IPS DF 4.7 (cell line): ENCODE data around the gene SORBS1.

Experiments used
- DNase-seq: peaks from one replicate; pipeline ENCODE4 v3.0.0-alpha.2; 2013; ENCODE audit warnings: low spot score; ENCODE audit errors: extremely low read depth

SORBS1 gene

DNA sequence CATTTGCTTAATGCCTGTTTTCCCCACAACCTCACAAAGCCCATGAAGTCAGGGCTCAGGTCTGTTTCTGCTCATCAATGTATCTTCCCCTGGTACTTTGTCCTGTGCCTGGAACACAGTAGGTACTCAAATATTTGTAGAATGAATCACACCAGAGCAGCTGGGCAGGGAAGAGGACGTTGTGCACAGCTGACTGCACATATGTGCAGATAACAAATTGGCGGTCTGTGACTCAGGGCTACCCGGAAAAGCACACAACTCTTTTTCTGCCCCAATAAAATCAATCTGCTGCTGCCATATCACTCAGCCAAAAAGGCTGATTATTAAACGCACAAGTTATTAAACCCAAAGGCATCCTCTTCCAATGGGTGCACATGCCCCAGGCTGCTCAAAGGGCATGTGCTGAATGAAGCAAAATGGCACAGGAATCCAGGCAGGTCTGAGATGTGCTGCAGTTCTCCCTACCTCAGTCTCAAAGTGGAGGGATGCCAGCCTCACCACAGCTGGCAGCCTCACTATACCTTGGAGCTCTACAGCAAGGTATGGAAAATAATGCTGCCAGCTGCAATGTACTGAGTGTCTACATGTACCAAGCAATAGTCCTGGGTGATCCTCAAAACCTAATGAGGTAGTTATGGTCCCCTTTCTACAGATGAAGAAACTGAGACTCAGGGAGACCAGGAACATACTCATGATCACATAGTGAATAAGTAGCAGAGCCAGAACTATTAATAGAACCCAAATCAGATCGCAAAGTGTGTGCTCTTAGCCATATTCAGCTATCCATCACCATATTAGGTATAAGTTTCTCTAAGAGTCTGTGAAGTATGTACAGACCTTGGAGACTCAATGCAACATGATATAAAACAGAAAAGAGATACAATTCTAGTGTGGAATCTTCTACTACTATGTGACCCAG is 43.4 kb downstream of the SORBS1 start:
- DNase-seq = no peak

DNA sequence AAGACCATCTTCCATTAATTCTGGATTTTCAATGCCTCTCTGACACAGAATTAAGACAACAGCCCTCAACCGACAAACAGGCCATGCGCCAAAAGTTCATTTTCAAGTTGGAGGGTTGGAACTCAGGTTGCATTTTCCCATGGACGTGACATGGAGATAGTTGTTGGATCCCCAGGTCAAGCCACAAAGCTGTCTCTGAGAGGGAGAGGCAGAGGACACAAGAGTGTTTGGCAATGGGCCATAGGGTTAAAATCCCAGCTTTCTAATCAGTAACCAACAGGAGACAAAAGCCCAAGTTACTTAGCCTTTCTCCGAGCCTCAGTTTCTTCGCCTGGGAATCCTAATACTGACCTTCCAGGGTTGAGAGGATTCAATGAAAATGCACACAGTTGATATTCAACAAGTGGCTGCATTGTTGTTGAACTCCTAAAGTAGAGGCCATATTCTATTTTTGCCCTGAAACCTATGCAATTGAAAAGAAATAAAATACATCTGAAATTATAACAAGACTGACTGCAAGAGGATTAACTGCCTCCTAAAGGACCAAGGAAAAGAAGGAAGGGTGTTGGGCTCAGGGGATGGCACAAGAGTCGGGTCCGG is 44.3 kb downstream of the SORBS1 start:
- DNase-seq = no peak

DNA sequence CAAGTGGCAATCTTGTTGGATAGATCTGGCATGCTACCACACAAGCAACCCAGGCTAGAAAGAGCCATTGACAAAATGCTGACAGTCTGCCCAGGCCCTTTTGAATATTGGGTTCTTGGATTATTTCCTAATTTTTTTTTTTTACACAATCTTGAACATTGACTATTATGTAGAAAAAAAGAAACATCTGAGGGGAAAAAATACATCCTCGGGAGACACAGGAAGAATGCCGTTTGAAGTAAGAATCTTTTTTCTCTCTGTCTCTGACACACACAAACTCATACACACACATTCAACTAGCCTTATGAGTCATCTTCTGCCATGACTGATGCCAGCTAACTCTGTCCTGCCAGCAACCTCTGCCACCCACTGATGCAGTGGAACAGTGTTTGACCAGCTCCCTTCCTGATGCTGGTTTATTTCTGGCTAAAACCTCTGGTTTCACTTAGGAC is 47.2 kb downstream of the SORBS1 start:
- DNase-seq = no peak

DNA sequence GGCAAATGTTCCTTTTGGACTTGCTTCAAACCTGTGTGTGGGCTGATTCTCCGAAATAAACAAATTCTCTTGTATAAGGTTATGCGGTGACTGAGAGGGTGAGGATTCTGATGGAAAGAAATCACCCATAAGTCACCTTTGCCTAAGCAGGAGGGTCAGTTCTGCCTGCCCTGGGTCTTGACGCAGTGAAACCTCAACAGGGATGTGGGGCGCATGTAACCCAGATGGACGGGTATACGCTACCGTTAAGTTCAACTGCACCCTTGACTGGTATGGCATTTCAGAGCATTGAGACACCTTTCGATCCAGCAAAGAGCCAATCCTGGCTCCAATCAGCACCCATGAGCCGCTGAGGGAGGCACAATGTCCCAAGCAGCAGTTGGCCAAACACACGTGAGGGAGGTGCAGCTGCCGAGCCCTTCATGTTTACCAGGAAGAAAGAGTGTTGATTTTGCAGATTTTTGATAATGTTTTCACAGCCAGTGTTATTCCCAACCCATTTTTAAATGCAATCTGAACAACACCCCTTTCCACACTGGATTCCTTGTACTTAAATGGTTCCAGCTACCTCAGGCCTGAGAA is 48.1 kb downstream of the SORBS1 start:
- DNase-seq = no peak

DNA sequence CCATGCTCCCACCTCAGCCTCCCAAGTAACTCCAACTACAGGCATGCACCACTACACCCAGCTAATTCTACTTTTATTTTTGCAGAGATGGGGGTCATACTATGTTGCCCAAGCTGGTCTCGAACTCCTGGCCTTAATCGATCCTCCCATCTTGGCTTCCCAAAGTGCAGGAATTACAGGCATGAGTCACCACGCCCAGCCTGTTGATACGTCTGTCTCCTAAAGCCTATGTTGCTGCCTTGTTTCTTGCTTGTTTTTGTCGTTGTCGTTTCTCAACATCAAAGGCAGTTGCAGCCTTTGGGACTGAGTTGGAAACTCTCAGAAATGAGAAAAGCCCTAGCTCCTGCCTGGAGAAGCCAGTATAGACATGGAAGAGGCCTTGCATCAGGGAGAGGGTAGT is 49.9 kb downstream of the SORBS1 start:
- no peak for DNase-seq

DNA sequence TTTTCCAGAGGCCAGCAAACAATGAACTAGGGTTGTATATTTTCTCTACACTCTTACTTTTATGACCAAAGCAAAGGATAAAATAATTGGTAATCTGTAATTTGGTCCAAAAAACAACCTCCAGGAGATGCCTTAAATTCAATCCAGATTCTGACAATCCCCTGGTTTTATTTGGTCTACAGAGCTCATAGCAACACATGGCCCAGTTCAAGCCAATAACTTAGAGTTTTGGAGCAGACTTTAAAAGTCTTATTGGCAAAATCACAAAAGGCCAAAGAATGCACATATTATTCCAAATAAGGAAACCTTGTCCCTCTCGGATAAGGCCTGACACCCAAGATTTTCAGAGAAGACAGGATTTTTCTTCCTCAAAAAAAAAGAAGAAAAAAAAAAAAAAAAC is 51.9 kb downstream of the SORBS1 start:
- no peak for DNase-seq

DNA sequence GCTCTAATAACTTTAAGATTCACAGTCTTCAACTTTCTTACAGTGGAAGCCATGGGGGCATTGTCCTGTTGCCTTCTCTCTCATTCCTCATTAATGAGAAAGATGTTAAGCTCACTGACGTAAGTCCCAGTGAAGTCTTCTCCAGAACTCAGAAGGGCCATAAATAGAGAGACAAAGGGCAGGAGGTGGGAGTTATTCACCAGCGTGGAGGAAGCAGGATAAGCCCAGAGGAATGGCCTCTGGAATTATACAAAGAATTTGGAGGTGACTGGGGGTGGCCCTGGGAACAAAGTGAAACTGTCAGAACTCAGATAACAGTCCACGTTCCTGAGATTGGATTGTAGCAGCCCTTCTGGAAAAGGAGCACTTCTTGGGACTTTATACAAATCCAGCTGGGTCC is 52.4 kb downstream of the SORBS1 start:
- no peak for DNase-seq

DNA sequence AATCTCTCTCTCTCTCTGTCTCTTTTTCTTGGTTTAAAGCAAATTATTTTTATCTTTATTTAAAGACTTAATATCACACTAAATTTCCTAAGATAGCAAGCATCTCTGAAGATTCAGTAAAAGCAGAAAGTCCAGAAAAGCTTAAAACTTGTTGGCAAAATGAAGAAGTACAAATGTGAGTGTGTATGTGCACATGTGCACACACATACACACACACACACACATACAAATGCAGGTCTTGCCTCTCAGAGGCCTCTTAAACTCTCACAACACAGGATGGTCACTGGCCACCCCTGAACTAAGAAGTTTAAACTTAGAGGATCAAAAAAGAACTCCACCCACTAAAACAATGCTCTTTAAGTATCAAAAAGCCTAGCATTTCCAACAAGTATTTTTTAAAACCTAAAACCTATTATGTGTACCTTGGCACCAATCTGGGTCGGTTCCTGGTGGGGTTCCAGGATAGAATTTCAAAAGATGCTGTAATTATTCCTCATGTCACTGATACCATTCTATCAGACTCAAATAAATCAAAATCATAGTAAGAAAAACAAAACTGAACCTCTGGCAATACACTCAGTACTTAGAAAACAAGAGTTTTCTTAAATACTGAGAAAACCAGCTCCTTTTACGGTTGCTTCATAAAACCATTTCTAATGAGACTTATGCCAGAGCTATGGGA is 55.0 kb downstream of the SORBS1 start:
- DNase-seq = no peak

DNA sequence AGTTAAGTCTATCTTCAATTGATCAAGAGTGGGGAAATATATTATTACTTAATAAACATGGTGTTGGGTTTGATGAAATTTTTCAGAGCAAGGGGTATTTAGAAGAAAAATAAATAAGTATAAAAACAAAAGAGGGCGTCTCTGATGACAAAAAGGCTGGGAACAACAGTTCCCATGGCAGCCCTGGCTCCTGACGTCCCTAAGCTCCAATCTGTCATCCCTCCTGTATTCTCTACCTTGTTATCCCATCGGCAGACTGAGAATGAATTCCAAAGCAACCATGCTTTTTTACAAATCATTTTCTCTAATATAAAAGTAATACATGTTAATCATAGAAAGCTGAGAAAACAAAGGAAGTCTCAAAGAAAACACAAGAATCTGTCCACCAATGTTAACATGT is 55.5 kb downstream of the SORBS1 start:
- DNase-seq = no peak

DNA sequence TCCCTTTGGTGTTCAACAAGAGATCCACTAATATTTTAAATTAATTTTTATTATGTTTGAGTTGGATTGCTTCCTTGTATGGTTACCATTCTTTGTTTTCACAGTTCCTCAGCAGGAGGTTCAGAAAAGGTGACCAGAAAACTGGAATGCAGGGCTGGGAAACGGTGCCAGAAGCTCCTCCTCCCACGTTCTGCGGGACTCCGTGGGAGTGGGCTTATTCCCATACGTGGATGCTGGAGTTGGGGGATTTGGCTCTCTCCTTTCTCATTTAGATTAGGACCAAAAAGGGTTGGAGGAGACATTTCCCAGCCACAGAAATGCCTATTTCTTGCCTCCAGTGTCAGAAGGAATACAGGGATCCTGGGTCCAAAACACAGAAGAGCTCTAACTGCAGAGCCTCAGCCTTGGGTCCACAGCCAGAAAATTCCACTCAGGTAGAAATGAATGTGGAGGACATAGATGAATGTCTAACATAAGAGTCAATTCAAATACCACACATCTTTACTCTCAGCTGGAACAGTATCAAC is 56.0 kb downstream of the SORBS1 start:
- DNase-seq = no peak

DNA sequence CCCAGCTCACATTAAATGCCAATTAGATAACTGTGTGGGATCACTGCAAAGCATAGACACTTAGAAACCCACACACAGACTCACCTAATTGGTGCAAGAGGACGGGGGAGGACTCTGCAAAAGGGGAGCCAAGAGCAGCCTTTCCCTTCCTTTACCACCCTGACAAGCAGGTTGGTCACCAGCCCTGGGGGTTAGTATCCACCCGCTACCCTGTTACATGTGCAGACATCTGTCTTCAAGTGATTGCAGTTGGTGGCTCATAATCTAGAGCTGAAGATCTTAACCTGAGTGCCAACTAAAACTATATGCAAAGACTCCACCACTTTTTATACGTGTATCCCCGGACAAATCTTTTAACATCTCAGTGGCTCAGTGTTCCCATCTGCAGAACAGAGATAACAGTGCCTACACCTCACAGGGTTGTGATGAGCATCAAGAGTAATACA is 56.9 kb downstream of the SORBS1 start:
- no peak for DNase-seq

DNA sequence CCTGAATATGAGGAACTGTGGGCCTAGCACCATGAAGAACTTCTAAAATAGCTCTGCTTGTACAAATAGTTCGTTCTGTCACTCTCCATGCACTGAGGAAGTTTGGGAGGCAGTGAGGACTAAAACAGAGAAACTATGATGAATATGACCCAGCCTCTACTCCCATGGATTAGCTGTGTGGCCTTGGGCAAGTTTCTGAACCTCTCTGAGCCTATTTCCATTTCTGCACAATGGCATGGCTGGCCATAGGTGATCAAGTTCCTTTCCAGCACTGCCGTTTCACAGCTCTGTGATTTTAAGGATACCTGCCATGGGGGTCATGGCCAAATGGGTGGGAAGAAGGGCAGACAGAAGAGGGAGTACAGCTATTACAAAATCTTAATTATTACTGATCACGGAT is 57.6 kb downstream of the SORBS1 start:
- no peak for DNase-seq

DNA sequence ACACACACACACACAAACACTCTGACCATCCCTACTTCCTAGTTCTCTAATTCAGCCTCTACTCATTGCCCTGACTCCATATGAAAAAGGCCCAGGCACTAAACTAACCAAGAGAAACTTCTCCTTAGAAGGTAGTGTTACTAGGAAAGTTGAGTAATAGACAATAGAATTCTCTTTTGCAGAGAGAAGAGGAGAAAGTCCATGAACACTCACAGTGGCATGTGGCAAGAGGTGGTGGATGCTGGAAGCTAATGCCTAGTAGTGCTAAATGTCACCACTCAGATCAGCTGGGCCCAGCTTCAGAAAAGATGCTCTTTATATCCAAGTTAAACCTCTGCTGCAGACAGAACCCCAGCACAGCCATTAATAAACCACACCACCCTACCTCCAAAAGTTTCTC is 58.2 kb downstream of the SORBS1 start:
- no peak for DNase-seq

DNA sequence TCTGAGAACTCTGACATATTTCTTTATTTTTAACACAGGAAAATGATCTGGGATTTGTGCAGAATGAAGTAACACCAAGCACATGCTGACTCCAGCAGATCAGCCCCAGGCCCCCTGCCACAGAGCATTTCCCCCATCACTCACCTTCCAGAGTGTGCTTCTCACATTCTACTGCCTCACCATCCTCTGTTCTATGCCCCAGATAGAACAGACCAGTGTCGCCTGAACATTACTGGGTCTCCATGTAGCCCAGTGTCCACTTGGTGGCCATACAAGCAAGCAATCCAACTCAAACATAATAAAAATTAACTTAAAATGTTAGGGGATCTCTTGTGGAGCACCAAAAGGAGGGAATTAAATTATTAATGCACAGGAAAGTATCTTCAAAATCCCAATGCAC is 58.8 kb downstream of the SORBS1 start:
- no peak for DNase-seq

DNA sequence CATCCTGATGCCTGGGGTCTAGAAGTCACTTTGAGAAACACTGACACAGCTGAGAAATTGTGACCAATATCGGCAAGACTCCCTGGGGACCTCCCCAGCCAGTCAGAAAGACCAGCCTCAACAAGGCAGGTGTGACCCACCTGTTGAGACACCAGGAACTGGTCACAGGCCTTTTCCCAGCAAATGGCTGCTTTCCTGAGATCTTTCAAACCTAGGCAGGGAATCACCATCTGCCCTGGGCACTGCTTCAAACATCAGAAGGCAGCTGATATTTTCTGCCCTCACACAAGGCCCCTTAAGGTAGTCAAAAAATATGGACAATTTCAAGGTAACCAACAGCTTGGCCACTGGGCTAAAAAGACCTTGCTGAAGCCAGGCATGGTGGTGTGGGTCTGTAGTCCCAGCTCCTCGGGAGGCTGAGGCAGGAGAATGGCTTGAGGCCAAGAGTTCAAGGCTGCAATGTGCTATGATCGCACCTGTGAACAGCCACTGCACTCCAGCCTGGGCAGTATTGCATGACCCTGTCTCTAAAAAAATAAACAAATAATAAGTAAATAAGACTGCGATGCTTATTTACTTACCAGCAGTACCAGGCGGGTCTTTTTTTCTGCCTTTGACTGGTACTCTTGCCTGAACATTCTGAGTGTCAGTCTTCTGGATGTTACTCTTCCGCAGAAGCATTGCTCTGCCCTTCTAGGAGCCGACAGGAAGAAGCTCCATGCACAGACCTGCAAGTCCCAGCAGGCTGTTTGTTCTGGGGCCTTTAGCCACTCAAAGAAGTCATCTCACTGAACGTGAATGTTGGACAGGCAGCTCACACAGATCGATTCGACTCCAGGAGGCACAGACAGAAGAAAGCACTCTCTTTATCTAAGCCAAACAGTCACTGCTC is 59.7 kb downstream of the SORBS1 start:
- no peak for DNase-seq

DNA sequence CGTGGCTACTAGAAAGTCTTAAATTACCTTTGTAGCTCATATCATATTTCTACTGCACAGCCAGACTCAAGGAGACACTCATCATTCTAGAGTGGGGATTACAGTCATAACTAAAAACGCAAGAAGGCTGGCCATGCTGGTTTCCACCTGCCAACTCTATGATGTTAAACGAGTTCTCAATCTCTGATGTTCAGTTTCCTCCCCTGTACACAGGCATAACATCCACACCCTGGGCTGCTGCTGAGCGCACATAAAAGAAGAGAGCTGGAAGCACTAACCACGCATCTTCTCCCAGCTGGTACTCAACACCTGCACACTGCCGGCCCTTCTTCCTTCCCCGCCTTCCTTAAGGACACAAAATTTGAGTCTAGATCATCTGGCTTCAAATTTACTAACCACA is 60.5 kb downstream of the SORBS1 start:
- DNase-seq = no peak

DNA sequence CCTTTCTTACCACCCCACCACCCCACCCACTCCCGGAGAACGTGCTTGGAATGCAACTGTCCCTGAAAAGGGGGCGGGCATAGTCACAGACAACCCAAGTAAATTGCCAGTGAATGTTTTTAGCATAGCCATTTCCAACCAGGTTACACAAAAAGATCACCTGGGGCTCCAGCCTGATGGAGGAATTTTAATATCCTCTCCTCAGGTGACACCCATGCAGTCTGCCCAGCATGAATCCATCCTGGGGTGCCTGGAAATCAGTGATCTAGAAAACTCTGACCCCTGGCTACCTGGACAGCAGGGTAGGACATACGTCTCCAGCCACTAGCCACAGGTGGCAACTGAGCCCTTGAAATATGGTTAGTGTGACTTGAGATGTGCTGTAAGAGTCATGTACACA is 61.1 kb downstream of the SORBS1 start:
- no peak for DNase-seq

DNA sequence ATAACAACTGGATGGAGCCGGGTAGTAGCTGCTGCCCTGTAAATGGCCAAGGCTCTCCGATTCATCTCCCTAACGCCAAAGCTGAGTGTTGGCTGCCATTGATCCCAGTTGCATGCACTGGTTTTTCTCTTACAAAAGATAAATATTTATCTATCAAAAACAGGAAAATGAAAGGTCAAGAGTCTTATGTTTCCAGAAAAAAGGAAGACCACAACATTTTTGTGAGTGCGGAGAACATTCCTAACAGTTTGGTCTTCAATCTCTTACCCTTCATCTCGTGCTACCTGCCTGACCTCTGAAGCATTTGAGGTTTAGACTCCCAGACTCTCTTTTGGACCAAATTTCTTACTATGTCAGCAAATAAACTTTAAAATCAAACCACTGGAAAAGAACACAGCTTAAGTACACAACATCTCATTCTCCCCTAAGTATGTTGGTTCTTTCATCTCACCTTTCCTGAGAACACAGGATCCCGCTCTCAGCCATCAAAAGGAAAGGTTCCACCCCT is 61.6 kb downstream of the SORBS1 start:
- DNase-seq = no peak

DNA sequence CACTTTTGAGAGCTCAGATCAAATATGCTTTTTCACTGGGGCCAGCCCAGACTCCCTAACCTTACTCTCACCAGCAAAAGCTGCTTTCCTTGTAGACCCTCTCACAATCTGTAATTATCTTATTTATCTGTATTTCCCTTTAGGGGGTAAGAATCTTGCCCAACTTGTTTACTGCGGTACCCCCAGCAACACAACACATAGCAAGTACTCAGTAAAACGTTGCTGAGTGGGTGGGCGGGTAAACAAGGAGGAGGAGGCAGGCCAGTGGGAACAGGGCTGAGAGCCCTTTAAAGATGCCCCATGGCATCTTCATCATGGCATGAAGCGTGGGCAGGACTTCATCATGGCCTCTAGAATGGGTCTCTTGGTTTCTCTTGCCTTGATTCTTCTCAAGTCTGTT is 64.2 kb downstream of the SORBS1 start:
- DNase-seq = no peak

DNA sequence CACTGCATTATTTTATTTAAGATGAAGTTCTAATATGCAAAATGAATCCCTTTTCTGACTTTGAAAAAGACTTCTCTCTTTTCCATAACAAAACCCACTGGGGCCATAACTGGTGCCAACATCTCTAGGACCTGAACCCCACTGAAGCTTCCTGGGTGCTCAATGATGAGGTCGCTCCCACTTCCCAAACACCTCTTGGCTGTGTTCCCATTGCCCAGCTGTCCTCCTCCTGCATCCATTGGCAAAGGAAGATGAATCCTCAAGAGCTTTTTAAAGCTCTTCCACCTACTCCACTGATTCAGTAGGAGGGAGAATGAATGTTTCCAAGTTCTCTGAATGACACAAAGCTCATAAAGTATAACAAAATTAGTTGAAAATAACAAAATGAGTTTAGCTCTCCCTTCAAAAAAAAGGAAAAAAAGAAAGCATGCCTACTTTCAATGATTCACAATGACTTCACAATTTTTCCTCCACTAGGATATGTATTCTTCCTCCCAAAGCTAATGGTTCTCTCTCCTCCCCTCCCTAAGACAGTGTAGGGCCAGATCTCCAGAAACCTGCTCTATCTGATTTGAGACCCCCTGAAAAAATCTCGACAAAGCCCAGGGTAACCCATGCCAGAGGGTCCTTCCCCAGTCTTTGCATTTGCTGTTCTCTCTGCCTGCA is 64.8 kb downstream of the SORBS1 start:
- DNase-seq = no peak
